MM.1S (cell line): ENCODE data around the gene MKLN1.

Experiments
- DNase-seq: peaks from one replicate; pipeline ENCODE4 v3.0.0-alpha.2; 2015
- H2AFZ ChIP-seq: fragments of 300-600 bp; sonication (generic); 2 replicates; pipeline ENCODE4 v1.6.0; 2016; ENCODE audit warnings: antibody characterized with exemption, low read length
- H3F3A ChIP-seq: fragments of 300-600 bp; sonication (generic); 2 replicates; pipeline ENCODE4 v1.6.1; 2016; ENCODE audit warnings: mild to moderate bottlenecking, antibody characterized with exemption, low read length, moderate library complexity, mixed read lengths; ENCODE audit not compliant: insufficient read depth
- H3K27ac ChIP-seq: fragments of 300-600 bp; sonication (generic); 2 replicates; pipeline ENCODE4 v1.5.1; 2016; ENCODE audit warnings: mild to moderate bottlenecking, low read length
- H3K27me3 ChIP-seq: fragments of 300-600 bp; sonication (generic); replicated peaks from 2 replicates; pipeline ENCODE4 v1.6.0; 2016; ENCODE audit warnings: low read length; ENCODE audit not compliant: insufficient read depth
- H3K36me3 ChIP-seq: fragments of 300-600 bp; sonication (generic); replicated peaks from 2 replicates; pipeline ENCODE4 v1.6.1; 2016; ENCODE audit warnings: mild to moderate bottlenecking, low read length, mixed read lengths; ENCODE audit not compliant: insufficient read depth
- H3K4me1 ChIP-seq: fragments of 300-600 bp; sonication (generic); 2 replicates; pipeline ENCODE4 v1.6.1; 2016; ENCODE audit warnings: low read length, mixed read lengths
- H3K4me2 ChIP-seq: fragments of 300-600 bp; sonication (generic); 2 replicates; pipeline ENCODE4 v1.6.0; 2016; ENCODE audit warnings: low read depth, low read length
- H3K4me3 ChIP-seq: fragments of 300-600 bp; sonication (generic); 2 replicates; pipeline ENCODE4 v1.5.1; 2016; ENCODE audit warnings: low read length, mixed read lengths
- H3K79me2 ChIP-seq: fragments of 300-600 bp; sonication (generic); 2 replicates; pipeline ENCODE4 v1.6.1; 2016; ENCODE audit warnings: mixed run types, low read length, mixed read lengths
- H3K9ac ChIP-seq: fragments of 300-600 bp; sonication (generic); 2 replicates; pipeline ENCODE4 v1.6.1; 2016; ENCODE audit warnings: low read length, mixed read lengths
- H3K9me2 ChIP-seq: fragments of 300-600 bp; sonication (generic); replicated peaks from 2 replicates; pipeline ENCODE4 v1.6.1; 2016; ENCODE audit warnings: mild to moderate bottlenecking, low read length, mixed read lengths; ENCODE audit not compliant: insufficient read depth
- H3K9me3 ChIP-seq: fragments of 300-600 bp; sonication (generic); replicated peaks from 2 replicates; pipeline ENCODE4 v1.6.1; 2016; ENCODE audit warnings: mild to moderate bottlenecking, low read length, mixed read lengths; ENCODE audit not compliant: insufficient read depth
- H4K20me1 ChIP-seq: fragments of 300-600 bp; sonication (generic); 2 replicates; pipeline ENCODE4 v1.6.1; 2016; ENCODE audit warnings: mild to moderate bottlenecking, low read length, moderate library complexity, mixed read lengths; ENCODE audit not compliant: insufficient read depth
- CTCF ChIP-seq: fragments of 300-600 bp; sonication (generic); IDR thresholded peaks from 2 replicates; pipeline ENCODE4 v1.5.1; 2016; ENCODE audit warnings: antibody characterized with exemption, low read length, mixed read lengths
- EZH2 ChIP-seq: fragments of 300-600 bp; sonication (generic); optimal IDR thresholded peaks from 2 replicates; pipeline ENCODE3; 2017; ENCODE audit warnings: low read depth, mild to moderate bottlenecking, antibody characterized with exemption, low read length, mixed read lengths
- EZH2phosphoT487 ChIP-seq: fragments of 300-600 bp; sonication (generic); IDR thresholded peaks from 2 replicates; pipeline ENCODE4 v1.6.1; 2018; ENCODE audit warnings: antibody characterized with exemption, low read length

Gene MKLN1

GRCh38 chr7:131524115-131524514 is 196.4 kb downstream of the MKLN1 start:
- Histone ChIP-seq H3K36me3 (no peaks in the 10 kb centered on the region), H3K79me2 (peaks cover 5% of the 10 kb centered on the region; the same call in 1 of the 2 replicates), H3K9me3 (no peaks in the 10 kb centered on the region), H3K4me1 (peaks cover 22% of the 10 kb centered on the region), H3K9me2 (no peaks in the 10 kb centered on the region), H2AFZ (no peak overlapping the region), H3F3A (peaks cover 17% of the 10 kb centered on the region), H3K9ac (no peak overlapping the region), H3K27me3 (no peaks in the 10 kb centered on the region), H3K27ac (no peak overlapping the region), H3K4me3 (no peak overlapping the region), H4K20me1 (no peaks in the 10 kb centered on the region), H3K4me2 (no peak overlapping the region)
- no peak for TF ChIP-seq CTCF
- TF ChIP-seq EZH2, result no peak
- no peak for TF ChIP-seq EZH2phosphoT487
- no peak for DNase-seq

- TF ChIP-seq CTCF, result no peak
- no peak for TF ChIP-seq EZH2
- no peak for TF ChIP-seq EZH2phosphoT487
- no peak for DNase-seq
- H3K4me3 ChIP-seq, result no peak overlapping the region
- no peaks in the 10 kb centered on the region for H3K27me3 ChIP-seq
- no peak overlapping the region for H2AFZ ChIP-seq
- no peak overlapping the region for H3K4me2 ChIP-seq
- peaks cover 17% of the 10 kb centered on the region for H3F3A ChIP-seq
- H3K79me2 ChIP-seq, result peaks cover 5% of the 10 kb centered on the region; the same call in 1 of the 2 replicates
- no peaks in the 10 kb centered on the region for H3K9me3 ChIP-seq
- no peaks in the 10 kb centered on the region for H3K9me2 ChIP-seq
- H3K36me3 ChIP-seq, result no peaks in the 10 kb centered on the region
- H4K20me1 ChIP-seq, result no peaks in the 10 kb centered on the region
- H3K4me1 ChIP-seq, result peaks cover 22% of the 10 kb centered on the region
- H3K9ac ChIP-seq, result no peak overlapping the region
- H3K27ac ChIP-seq, result no peak overlapping the region
Observed at GRCh38 chr7:131524703-131525102, 197.0 kb downstream of the MKLN1 start.

DNA sequence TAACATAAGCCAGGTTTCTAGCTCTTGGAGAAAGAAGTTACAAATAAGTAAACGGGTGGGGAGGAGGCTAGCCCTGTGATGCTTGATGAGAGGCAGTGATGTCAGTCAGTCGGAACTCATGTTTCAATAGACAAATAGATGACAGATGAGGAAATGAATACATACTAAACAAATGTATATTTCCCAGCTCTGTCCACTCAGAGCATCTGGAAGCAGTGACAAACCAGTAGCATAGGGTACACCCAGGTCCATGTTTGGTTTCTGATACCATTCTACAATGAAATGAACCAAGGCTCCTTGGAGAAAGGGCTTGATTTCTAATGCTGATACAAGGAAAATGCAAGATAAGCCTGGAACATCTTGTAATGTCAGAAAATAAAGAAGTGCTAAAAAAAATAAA is 198.1 kb downstream of the MKLN1 start:
- no peaks in the 10 kb centered on the region for H4K20me1 ChIP-seq
- no peak overlapping the region for H3K4me2 ChIP-seq
- no peaks in the 10 kb centered on the region for H3K36me3 ChIP-seq
- no peaks in the 10 kb centered on the region for H3K9me2 ChIP-seq
- DNase-seq, result no peak
- no peaks in the 10 kb centered on the region for H3K27me3 ChIP-seq
- no peak overlapping the region for H3K9ac ChIP-seq
- H2AFZ ChIP-seq, result no peak overlapping the region
- no peaks in the 10 kb centered on the region for H3K9me3 ChIP-seq
- TF ChIP-seq CTCF (no peak), EZH2 (no peak), EZH2phosphoT487 (no peak)
- H3F3A ChIP-seq, result peaks cover 17% of the 10 kb centered on the region
- peaks cover 5% of the 10 kb centered on the region; the same call in 1 of the 2 replicates for H3K79me2 ChIP-seq
- no peak overlapping the region for H3K4me3 ChIP-seq
- H3K27ac ChIP-seq, result no peak overlapping the region
- H3K4me1 ChIP-seq, result peaks cover 22% of the 10 kb centered on the region
